Mesenteric fat pad (tissue), 1 donor: ENCODE results near the gene DNAH10. TPM values are rescaled to one million over a fixed set of nuclear protein-coding genes. Genes with fewer than 3 reads are reported as not detected.
"Not testable (repeated sequence)": the region's sequence is repeated elsewhere in the genome, so short reads cannot be mapped to it uniquely, and the experiment has no call there.

ENCODE experiments used
- DNase-seq: peaks from one replicate; pipeline ENCODE4 v3.0.0-alpha.2; 2020; ENCODE audit warnings: low spot score
- total RNA-seq: library from RNA; stranded (reverse); fragmentation: NEBNext Ultra II Directional; extraction: Animal tissue kit (Norgen Biotek cat#: 25700); gene quantifications from one replicate; pipeline ENCODE4 v1.2.1, GENCODE V29; 2021
- donor health status: DM: yes; HTN: yes; CAD: no.

The DNAH10 gene
- total RNA-seq, 1 donor from 2014 or later: 0.51 TPM

DNA sequence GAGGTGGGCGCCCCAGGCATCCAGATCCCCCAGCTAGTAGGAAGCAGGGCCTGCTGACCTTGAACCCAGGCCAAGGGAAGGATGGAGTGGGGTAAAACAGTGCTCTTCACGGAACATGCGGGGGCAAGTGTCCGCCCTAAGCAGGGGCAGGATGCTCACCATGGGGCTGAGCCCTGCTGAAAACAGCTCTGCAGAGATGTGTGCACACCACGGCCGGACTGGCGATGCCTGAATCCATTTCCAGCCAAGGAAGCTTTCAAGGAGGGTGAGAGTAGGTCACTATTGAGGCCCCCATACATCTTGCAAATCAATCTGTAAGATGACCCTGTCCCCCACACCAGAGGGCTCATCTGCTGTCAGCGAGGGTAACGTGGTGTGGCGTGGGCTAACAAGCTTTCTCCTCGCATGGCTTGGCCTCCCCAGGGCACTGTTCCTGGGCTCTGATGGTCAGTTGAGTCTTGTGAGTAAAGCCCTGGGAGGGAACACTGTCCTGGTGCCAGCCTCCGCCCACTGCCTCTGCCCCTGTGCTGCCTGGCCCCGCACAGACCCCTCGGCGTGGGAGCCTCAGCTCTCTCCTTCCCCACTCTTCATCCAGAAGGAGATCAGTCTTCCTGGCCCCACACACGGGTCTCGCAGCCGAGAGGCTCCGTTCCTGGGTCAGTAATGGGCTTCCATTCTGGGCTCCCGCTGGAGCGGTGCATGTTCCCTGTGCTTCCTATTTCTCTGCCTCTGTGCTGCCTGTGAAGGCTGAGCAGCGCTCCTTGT lies 141.4 kb downstream of the DNAH10 start:
- DNase-seq: no peak

DNA sequence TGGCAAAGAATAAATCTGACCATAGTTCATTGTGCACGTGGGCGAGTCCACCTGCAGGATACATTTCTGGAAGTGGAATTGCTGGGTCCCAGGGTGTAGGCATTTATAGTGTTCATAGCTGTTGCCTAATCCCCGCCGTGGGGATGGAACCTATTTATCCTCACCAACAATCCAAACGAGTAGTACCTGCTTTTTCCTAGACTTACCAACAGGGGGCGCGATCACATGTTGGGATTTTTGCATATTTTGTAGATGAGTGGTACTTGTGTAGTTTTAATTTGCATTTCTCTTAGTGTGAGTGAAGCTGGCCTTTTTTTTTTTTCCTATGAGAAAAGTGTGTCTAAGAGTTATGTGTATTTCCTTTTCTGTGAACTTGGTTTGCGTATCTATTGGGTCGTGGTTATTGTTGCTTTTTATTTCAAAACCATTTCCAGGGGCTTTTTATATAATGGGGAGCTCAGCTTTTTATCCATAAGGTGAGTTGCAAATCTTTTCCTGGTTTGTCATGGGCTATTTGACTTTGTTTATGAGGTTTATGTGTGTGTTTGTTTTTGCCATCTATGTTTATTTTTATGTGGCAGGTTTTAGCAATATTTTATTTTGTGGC lies 143.3 kb downstream of the DNAH10 start:
- no peak for DNase-seq

DNA sequence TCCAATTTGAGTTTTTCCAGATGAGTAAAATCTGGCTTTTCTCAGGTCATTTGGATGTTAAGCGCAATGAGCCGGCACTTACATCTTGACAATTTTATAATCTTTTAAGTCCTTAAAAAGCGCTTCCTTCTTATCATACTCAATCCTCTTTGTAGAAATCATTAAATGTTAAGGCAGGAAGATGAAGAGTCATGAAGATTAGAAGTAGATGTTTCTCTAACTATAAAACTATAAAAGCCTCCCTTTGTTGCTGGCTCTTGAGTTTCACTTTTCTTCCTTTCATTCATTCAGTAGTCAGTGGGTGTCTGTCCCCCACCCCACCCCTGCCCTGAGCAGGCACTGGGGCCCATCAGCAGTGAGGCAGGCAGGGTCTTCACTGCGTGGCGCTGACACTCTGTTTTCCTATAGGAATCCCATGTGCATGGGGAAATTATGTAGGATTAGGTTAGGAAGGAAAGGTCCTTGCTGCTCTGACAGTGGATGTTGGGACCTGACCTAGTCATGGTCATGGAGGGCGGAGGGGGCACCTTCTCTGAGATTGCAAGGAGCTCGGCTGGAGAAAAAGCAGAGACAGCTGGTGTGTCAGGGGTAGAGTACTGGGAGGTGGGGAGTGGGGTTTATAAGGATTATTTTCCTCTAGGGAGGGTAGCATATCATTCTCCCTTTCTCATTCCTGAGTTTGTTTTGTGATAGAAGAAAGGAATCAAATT lies 144.8 kb downstream of the DNAH10 start:
- no peak for DNase-seq

DNA sequence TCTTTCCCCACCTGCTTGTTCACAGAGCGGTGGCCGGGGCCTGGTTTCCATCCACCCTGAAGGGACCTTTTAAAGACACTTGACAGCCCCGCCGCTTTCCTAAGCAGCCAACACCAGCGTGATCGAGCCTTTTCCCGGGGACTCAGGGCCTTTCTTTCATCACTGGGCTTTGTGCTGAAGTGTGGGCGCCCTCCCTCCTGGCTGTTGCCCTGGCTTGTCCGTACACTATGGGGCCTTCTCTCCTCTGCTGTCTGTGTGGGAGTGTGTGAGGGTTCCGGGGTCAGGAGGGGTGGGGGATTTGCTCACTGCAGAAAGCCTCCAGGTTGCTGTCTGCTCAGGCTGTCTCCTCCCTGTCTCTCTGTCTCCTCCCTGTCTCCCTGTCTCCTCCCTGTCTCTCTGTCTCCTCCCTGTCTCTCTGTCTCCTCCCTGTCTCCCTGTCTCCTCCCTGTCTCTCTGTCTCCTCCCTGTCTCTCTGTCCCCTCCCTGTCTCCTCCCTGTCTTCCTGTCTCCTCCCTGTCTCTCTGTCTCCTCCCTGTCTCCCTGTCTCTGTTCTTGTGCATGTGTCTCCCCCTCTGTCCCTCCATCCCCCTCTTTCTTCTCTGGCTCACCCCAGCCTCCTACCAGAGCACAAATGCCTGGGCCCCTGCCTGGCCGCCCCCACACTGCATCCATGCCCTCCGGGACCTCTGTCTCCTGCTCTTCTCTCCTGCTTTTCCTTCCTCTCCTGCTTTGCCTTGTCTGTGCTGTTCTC lies 145.8 kb downstream of the DNAH10 start:
- no peak for DNase-seq

DNA sequence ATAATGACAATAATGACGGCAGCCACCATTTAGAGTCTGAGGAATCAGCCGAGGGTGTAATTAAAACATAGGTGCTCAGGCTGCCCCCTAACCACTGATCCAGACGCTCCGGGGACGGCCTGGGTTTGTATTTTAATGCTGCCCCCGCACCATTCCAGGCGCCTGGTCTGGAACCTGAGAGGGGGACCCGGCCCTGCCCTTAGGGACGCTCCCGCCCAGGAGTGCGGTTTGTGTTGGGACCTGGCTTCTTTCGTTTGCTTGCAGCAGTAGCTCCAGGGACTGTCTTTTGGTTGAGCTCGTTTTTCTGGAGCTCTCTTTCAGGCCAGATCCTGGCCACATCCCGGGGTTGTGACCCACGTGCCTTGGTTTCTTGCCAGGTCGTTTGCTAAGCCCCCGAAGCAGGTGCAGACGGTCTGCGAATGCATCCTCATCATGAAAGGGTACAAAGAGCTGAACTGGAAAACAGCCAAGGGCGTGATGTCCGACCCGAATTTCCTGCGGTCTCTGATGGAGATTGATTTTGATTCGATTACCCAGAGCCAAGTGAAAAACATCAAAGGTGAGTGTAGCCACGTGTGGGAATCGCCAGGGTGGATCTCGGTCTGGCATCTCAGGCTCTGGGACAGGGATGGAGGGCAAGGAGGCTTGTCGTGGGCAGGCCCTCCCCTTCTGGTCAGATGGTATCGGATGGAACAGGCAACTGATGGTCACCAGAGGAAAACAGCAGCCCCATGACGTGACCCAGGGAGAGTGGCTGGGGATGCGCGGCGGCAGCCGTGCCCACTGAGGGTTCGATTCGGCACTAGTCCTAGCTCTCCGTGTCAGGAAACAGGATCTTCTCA lies 147.0 kb downstream of the DNAH10 start:
- DNase-seq: no peak

DNA sequence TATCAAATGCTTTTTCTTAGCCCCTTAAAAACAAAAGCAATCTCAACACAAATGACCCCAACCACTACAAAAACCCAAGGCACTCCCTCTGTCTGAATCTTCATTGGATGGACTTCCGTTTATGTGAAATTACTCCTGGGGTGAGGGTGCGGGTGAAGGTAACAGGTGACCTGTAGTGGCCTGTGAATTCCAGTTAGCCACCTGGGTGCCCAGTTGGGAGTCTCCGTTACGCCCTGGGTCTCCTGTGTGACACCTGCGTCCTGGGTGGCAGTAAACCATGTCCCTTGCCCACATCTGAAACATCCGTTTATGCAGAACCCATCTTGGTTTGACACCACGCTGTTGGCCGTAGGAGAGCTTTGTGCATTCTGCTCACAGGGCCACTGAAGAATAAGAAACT lies 148.0 kb downstream of the DNAH10 start:
- DNase-seq: no peak

DNA sequence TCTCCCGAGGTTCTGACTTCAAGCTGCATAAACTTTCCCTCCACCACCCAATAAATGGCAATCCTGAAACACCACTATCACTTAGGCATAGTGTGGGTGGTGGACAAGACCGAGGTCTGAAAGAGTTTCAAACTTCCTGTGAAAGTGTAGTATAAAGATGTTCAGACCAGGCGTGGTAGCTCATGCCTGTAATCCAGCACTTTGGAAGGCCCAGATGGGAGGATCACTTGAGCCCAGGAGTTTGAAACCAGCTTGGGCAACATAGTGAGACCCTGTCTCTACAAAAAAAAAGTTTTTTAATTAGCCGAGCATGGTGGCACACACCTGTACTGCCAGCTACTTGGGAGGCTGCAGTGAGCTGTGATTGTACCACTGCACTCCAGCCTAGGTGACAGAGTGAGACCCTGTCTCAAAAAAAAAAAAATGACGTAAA lies 148.7 kb downstream of the DNAH10 start:
- no peak for DNase-seq

DNA sequence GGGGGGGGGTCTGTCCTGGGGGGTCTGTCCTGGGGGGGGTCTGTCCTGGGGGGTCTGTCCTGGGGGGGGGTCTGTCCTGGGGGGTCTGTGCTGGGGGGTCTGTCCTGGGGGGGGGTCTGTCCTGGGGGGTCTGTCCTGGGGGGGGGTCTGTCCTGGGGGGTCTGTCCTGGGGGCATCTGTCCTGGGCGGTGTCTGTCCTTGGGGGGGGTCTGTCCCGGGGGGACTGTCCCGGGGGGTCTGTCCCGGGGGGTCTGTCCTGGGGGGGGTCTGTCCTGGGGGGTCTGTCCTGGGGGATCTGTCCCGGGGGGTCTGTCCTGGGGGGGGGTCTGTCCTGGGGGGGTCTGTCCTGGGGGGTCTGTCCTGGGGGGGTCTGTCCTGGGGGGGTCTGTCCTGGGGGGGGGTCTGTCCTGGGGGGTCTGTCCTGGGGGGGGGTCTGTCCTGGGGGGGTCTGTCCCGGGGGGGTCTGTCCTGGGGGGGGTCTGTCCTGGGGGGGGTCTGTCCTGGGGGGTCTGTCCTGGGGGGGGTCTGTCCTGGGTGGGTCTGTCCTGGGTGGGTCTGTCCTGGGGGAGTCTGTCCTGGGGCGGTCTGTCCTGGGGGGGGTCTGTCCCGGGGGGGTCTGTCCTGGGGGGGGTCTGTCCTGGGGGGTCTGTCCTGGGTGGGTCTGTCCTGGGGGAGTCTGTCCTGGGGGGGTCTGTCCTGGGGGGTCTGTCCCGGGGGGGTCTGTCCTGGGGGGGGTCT lies 149.7 kb downstream of the DNAH10 start:
- DNase-seq: not testable (repeated sequence)

DNA sequence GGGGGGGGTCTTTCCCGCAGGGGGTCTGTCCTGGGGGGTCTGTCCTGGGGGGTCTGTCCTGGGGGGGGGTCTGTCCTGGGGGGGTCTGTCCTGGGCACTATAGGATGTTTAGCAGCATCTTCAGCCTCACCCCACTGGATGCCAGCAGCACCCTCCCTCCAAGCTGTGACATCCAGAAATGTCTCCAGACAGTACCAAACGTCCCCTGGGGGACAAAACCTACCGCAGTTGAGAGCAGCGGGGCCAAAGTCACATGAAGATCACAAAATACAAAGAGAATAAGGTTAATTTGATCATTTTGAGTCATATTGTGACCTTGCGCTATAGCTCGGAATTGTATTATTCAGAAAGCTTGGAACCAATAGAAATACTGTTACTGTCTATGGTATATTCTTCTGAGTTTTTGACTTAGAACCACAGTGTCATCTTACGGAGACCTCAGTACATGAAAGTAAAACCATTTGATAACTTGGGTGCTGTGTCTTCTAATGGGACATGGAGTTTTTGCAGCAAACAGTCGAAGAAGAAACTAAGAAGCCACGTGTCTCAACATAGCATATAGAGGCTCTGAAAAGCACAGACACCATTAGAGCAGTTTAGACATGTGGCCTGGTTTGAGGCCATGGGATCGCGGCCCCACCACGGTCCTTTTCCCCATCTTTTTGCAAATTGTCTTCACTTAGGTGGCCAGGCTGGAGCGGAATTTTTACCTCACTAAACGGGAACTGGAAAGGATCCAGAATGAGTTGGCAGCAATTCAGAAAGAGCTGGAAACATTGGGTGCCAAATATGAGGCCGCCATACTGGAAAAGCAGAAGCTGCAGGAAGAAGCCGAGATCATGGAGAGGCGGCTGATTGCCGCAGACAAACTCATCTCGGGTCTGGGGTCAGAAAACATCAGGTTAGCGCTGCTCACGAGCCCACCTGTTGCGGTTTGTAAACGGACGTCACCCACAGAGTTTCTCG lies 150.6 kb downstream of the DNAH10 start:
- no peak for DNase-seq

DNA sequence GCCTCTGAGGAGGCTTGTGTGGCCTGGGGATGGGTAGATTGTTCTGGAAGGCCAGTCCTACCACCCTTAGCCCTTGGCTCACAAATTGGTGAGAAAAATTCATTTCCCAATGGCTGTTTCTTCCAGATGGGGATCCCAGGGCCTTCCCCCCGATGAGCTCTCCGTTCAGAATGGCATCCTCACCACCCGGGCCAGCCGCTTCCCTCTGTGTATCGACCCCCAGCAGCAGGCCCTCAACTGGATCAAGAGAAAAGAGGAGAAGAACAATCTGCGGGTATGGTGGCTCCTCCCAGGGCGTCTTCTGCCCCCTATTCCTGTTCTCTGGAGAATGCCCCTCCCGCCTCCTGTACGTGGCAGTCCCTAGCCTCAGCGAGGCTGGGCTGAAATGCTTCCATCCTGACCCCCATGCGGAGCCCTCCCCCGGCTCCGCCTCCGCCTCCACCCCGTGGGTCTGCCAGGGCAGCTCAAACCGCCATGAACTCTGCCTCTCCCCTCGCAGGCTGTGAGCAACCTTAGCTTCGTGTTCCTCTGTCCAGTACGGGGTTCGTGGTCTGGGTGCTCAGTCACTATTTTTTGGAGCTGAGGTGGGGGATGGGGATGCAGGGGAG lies 152.7 kb downstream of the DNAH10 start:
- DNase-seq: no peak

DNA sequence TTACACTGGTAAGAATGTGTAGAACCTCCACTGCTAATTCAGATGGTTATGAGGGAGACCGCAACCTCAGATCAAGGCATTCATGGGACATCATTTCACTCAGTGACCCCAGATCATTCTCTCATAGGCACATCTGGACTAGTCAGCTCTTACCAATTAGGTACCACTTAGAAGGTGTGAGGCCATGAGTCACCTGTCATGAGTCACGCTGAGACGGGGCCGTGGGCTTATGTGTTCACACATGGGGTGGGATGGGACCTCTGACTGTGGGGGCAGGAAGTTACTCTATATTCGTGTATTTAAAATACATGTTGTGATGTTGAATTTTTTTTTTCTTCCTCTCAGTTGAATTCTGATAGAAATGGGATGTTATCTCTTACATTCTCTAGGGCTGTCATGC lies 154.6 kb downstream of the DNAH10 start:
- no peak for DNase-seq

DNA sequence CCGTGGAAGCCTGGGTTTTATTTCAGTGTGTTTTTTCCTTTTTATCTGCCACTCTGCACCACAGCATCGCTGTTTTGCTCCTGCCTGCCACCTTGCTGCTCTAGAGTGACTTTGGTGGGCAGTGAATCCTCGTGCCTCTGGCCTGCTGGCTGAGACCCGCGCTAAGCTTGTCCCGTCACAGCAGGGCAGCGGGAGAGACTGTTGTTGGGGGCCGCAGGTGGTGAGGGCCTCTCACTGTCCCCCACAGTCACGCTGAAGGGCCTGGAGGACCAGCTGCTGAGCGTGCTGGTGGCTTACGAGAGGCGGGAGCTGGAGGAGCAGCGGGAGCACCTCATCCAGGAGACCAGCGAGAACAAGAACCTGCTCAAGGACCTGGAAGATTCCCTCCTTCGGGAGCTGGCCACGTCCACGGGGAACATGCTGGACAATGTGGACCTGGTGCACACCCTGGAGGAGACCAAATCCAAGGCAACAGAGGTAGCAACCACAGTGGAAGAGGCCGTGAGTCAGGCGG lies 155.3 kb downstream of the DNAH10 start:
- no peak for DNase-seq

DNA sequence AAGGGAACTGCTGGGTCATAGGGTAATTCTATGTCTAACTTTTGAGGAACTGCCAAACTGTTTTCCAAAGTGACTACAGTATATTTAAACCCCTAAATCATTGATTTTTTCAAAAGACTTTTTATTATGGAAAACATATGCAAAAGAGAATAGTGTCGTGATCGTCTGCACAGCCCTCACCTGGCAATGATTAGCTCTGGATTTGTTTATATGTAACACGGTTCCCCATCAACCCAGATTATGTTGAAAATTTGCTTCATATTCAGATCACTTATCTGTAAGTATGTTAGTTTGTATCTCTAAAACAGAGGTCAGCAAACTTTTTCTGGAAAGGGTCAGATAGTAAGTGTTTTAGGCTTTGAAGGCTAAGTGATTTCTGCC lies 157.9 kb downstream of the DNAH10 start:
- DNase-seq: no peak

DNA sequence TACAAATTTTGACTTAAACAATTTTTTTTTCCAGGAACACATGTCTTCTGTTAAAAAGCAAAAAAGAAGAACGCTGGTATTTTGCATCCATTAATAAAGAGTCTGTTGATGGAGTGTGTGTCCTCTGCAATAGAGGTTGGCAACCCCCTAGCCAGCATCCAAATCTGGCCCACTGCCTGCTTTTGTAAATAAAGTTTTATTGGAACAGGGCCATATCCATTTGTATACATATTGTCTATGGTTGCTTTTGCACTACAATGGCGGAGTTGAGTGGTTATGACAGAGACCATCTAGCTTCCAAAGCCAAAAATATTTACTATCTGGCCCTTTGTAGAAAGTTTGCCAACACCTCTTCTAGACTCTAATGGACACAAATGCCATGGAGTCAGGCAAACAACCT lies 160.9 kb downstream of the DNAH10 start:
- DNase-seq: no peak

DNA sequence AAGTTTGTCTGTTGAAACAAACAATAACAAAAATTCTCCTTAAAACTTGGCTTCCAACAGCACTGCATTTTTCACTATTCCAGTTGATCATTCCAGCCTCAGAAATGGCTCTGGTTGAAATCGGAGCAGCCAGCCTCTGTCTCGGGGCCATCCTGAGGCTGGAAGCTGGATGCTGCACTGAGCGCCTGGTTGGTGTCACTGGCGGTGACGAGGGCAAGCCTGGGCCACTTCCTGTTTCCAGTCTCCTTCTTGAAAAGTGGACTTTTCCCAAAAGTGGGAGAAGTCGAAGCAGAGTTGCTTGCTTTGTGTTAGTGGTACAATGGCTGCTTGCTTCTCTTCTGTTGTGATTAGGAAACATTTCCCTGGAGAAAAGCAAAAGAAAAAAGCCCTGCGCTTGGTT lies 161.8 kb downstream of the DNAH10 start:
- no peak for DNase-seq

DNA sequence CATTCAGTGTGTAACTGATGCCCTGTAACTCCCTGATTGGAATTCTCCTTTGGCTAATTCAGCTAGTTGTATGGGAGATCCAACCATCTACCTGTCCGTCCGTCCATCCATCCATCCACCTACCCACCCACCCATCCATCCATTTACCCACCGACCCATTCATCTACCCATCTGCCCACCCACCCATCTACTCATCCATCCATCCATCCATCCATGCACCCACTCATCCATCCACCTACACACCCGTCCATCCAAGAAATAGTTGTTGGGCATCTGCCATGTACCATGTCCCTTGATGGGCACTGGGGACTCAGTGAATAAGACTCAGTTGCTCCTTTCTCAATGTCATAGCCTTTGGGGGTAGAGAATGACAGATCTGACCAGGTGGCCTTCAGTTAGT lies 162.4 kb downstream of the DNAH10 start:
- DNase-seq: no peak

DNA sequence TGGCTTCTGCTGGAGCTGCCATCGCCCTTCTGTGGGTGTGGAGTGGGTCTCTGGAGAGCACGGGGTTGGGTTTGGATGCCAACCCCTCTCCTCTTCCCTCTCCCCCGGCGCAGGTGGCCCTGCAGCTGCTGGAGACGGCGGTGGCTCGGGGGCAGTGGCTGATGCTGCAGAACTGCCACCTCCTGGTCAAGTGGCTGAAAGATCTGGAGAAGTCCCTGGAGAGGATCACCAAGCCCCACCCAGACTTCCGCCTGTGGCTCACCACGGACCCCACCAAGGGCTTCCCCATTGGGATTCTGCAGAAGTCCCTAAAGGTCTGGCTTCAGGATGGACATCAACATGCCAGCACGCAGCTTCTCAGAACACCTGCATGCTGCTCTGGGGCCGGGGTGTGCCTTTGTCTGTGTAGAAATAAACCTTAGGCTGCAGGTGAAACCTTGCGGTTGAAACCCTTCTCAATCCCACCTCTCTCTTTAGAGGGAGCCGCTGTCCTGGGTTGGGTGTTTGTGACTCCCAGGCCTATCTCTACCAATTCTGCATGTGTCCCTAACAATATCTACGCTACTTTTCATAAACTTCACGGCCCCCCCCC lies 166.3 kb downstream of the DNAH10 start:
- no peak for DNase-seq

DNA sequence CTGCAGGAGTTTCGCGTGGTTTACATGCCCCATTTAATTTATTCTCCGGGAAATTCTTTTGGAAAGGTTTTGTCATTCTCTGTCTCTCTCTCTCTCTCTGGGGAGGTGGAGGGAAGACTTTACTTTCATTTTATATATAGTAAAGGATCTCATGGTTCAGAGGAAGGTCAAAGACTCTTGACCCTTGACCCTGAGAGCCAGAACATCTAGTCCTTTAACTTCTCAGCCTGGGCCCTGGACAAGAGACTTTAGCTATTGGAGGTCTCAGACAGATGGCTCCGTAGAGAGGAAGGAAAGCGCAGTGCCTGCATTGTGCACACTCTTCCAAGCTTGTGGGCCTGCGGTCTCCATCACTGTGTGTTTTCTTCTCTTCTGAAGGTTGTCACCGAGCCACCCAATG lies 166.8 kb downstream of the DNAH10 start:
- DNase-seq: no peak
